GM12873 (cell line): Measurements from ENCODE around the gene GVQW3.

ENCODE experiments used
- CTCF ChIP-seq: IDR thresholded peaks from 2 replicates; pipeline ENCODE4 v1.5.1; 2012; ENCODE audit warnings: low read depth, mild to moderate bottlenecking, moderate library complexity, low read length, control low read depth; ENCODE audit not compliant: insufficient read depth; ENCODE audit errors: missing control alignments

GVQW3 gene

GRCh38 chr11:76347466-76347865 is 33.7 kb upstream of the GVQW3 start:
- no peak for TF ChIP-seq CTCF

- no peak for TF ChIP-seq CTCF
Observed at GRCh38 chr11:76348348-76348747, 32.8 kb upstream of the GVQW3 start.

GRCh38 chr11:76355172-76355571 is 26.0 kb upstream of the GVQW3 start:
- no peak for TF ChIP-seq CTCF

- TF ChIP-seq CTCF, result no peak
Observed at GRCh38 chr11:76361374-76361773, 19.7 kb upstream of the GVQW3 start.

- TF ChIP-seq CTCF, result no peak
Observed at GRCh38 chr11:76361776-76362175, 19.3 kb upstream of the GVQW3 start.

- TF ChIP-seq CTCF, result no peak
Observed at GRCh38 chr11:76362716-76363115, 18.4 kb upstream of the GVQW3 start.

GRCh38 chr11:76365038-76365679 is 16.0 kb upstream of the GVQW3 start:
- no peak for TF ChIP-seq CTCF
